GM18867 (cell line): Measurements from ENCODE around the gene ARHGAP31.
"Not testable (repeated sequence)": the region's sequence is repeated elsewhere in the genome, so short reads cannot be mapped to it uniquely, and the experiment has no call there.

ENCODE experiments used
- ATAC-seq: cut with Tn5 transposase; IDR thresholded peaks from one replicate; pipeline ENCODE4 v1.9.1; 2021; ENCODE audit warnings: mild to moderate bottlenecking, moderate library complexity; ENCODE audit not compliant: unreplicated experiment

Gene ARHGAP31

DNA sequence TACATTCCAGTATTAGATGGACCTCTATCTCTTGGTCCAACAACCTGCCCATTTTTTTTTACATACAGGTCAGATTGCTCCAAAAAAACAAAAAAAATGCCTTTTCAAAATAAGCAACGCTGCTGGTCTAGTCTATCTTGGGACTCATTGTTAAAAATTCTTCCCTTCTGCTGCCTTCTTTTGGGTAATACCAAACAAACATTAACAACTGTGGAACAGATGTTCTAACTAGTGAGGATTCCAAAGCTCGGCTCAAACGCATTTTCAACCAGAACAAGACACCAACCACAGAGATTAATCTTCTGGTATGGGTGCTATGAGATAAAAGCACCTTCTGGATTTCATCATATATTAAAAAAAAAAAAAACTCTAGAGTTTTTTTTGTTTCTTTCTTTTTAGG lies 24.7 kb downstream of the ARHGAP31 start:
- ATAC-seq = no peak

DNA sequence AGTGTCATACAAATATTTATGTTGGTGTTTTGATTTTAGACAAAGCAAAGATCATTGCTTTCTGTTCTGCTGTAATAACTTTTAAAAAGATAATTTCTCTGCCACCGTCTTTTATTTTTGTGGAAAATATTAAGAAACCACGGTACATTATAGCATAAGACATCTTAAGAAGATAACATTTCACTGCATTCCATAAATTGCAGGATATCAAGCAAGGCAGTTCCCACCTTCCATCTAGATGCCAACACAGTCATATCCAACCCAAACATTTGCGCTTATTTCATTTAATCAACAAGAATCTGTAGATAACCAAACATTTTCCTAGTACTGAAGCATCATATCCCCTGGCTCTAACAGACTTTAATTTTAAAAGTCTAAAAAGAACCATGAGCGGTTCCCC lies 25.1 kb downstream of the ARHGAP31 start:
- no peak for ATAC-seq

- ATAC-seq = not testable (repeated sequence)
Measured at GRCh38 chr3:119320785-119321184, 26.6 kb downstream of the ARHGAP31 start.

- peak; percentile 36 for ATAC-seq
Measured at GRCh38 chr3:119322021-119322834, 28.0 kb downstream of the ARHGAP31 start.

DNA sequence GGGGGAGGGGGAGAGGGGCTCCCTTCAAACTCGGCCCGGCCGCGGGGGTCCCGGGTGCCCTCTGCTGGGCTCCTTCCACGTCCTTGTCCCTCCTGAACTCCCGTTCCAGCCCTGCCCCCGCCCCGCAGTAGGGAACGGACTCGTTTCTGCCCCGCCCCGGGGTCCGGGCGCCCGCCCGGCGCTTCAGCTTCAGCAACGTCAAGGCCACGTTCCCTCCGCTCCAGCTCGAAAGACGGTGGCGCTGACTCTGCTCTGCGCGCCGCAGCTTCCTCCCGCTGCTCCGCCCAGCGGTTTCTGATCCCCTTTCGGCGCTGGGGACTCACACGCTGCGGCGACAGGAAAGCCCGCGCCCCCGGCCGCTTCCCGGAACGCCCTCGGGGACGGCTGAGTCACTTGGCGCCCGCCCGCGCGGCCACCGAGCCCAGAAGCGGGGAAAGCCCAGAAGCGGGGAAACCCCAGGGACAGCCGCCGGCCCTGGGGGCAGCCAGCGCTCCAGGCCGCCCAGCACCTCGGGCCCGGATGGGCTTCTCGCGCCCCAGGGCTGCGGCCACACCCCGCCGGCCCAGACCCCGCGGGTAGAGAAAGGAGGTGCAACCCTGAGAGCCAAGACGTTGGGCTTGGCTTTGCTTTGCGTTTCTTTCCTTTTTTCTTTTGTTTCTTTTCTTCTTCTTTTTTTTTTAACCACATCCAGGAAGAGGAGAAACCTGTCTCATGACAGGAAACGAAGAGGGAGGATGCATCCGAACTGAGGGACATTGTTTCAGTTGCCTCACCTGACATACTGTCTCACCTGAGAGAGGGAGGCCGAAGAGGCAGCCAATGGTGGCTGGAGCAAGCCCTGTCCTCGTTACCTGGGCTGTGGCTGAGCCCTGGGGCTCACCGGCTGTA lies 28.9 kb downstream of the ARHGAP31 start:
- ATAC-seq = peak; percentile 86

DNA sequence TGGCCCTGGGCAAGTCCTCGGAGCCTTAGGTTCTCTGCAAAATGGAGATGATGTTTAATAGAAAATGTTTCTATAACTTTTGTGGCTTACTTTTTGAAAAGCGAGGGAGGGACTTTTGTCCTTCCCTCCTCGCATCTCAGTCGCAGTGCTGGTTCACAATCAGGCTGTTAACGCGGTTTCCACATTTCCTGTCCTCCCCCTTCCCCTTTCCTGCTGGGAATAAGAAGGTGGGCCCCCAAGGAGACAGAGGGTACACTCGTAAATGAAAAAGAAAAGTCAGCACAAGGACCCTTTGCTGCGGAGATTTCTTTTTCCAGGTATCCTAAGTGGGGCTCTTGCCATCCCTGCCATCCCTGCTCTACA lies 29.5 kb downstream of the ARHGAP31 start:
- no peak for ATAC-seq

DNA sequence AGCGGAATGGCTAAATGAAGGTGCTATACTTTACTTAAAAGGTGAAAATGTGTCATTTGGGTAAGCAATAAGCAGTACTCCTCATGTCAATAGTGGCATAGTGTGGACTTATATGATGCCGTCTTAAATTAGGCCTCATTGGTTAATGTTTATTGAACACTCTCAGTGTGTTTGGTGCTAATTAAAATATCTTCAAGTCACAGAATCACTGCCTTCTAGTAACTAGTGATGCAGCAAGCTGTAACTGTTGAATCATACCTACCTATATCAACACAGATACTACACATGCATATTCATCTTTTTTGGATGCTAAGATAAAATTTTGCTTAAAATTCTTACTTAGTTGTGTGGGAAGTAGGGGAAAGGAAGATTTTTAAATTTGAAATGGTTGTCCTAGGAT lies 30.7 kb downstream of the ARHGAP31 start:
- no peak for ATAC-seq

- no peak for ATAC-seq
Measured at GRCh38 chr3:119326976-119327375, 32.8 kb downstream of the ARHGAP31 start.

DNA sequence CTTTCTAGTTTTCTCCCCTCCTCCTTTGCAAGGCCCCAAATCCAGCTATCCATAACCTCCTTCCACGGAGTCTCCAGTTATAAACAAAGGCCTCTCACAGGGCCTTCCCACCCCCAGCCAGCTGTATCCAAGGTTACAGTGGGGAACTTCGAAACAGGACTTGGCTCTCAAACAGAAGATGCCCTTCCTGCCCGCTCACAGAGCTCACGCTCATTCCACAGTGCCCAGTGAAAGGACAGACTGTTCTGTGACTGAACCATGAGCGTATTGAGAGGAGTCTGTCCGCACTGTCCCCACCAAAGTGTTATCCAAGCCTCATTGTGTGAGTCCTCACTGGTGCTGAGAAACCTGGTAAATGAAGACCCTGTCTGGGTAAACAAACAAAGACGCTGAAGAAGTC lies 35.4 kb downstream of the ARHGAP31 start:
- no peak for ATAC-seq

DNA sequence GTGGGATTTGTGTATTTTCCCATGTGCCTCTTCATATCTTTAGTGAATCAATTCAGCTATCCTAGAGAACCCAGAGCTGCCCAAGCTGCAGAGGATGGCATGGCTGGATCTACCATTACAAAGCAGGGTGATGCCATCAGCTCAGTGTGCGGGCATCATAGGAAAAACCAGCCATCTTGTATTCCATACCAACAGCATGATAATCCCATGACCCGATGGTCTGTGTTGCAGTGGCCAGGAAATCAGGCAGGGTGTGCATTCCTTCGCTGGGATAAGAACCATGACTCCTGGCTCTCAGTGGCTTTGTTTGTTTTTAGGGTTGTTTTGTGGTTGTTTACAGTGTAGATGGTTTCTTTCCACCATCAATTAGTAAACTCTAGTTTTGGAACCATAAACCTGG lies 36.0 kb downstream of the ARHGAP31 start:
- ATAC-seq = no peak

- no peak for ATAC-seq
Measured at GRCh38 chr3:119330858-119331257, 36.7 kb downstream of the ARHGAP31 start.

GRCh38 chr3:119331661-119332060 lies 37.5 kb downstream of the ARHGAP31 start:
- ATAC-seq = no peak

DNA sequence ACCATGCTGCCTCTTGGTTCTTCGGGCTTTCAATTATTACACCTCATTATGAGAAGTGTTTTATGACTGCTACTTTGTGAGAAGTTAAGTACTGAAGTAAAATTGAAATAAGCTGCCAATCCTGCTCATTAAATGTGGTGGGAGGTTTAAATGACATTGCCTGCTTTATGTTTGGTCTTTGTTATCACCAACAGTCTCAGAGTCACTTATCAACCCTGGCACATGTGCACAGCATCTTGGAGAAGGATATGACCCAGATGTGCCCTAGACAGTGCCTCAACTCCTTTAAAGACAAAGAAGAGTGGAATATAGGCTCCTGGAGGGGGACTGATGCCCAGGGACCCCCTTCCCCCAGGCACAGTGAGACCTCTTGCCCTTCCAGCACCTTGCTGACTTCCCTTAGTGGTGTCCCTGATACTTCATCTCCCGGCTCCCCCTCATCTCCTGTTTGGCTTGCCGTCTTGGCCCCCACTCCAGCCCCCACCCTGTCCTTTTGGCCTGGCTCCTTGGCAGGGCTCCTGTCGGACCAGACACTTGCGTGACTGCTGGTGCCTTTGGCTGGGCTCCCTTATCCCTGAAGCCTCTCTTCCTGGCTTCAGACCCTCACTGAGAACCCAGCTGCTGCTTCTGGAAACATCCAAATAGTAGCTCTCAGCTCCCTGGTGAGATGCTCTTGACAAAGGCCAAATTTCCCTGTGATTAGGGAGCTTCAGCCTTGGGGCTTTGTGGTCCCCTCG lies 39.8 kb downstream of the ARHGAP31 start:
- ATAC-seq = no peak

- ATAC-seq = no peak
Measured at GRCh38 chr3:119336823-119337222, 42.6 kb downstream of the ARHGAP31 start.

- ATAC-seq = not testable (repeated sequence)
Measured at GRCh38 chr3:119337407-119337806, 43.2 kb downstream of the ARHGAP31 start.

DNA sequence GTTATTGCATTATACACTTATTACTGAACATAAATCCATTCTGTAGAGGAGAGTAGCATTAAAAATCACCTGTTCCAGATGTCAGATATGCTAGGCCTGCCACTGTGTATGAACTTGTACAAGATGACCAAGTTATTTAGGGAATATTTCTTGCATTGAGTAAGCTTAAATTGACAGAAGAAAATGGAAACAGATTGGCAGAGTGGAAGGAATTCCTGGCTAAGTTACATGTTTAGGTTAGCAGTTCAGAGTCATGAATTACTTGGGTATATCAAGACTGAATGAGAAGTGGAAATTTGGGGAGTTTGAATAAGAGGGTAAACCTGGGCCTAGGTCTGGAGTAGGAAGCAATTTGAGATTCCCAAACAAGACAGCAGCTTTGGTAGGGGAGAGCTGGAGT lies 44.6 kb downstream of the ARHGAP31 start:
- no peak for ATAC-seq

DNA sequence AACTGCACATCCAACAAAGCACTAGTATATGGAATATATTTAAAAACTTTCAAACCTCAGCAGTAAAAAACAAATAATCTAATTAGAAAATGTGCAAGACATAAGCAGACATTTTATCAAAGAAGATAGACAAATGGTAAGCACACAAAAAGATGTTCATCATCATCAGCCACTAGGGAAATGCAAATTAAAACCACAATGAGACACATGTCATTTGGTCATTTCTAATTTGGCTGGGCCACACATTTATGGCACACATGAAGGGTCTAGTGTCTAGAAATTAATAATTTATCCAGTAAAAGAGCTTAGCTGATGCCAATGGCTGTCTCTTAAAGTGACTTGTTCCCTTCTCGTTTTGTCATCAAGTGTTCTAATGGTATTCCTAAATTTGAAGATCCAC lies 45.8 kb downstream of the ARHGAP31 start:
- ATAC-seq = no peak

- no peak for ATAC-seq
Measured at GRCh38 chr3:119340446-119340845, 46.3 kb downstream of the ARHGAP31 start.

DNA sequence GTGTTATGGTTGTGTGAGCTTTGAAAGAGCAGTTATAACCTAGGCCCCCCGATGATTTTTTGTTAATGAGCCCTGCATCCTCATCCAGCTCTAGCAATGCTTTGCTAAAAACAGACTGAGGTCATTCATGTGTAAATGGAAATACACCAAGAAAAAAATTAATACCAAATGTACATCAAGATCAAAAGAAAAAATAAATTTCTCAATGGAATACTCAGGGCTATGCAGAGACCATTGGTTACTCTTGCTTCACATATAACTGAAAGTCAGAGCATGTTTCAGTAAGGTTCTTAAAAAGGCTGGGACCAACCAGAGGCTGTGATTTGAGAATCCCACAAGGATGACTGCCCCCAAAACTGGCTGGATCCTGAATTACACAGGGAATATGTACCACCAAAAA lies 48.0 kb downstream of the ARHGAP31 start:
- ATAC-seq = no peak

- peak; percentile 78 for ATAC-seq
Measured at GRCh38 chr3:119343719-119344118, 49.5 kb downstream of the ARHGAP31 start.

DNA sequence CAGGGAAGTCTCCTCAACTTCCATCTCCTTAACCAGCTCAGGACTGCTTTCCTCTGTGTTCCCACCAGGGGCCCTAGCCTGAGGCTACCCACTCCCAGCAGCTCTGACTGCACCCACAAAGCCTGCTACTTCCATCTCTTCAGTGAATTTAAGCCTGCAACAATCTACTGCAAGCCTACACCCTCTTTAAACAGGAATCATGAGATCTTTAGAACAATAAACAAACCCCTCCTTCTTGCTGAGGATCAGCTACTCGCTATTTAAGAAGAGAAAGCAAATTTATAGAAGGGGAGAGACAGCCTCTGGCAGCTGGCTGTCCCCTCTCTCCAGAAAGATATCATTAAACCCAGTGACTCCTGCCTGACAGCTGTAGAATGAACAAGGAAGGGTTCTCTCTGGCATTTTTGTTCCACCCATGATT lies 51.9 kb downstream of the ARHGAP31 start:
- no peak for ATAC-seq
